A204.1 (cell line): ENCODE results near the gene HEXD.
"Not testable (repeated sequence)": the region's sequence is repeated elsewhere in the genome, so short reads cannot be mapped to it uniquely, and the experiment has no call there.

ENCODE experiments used
- FAIRE-seq: peaks from 2 replicates; lab custom pipeline; 2012; peaks lifted over from hg19 to GRCh38; lab: Jason Lieb, UNC

HEXD gene

DNA sequence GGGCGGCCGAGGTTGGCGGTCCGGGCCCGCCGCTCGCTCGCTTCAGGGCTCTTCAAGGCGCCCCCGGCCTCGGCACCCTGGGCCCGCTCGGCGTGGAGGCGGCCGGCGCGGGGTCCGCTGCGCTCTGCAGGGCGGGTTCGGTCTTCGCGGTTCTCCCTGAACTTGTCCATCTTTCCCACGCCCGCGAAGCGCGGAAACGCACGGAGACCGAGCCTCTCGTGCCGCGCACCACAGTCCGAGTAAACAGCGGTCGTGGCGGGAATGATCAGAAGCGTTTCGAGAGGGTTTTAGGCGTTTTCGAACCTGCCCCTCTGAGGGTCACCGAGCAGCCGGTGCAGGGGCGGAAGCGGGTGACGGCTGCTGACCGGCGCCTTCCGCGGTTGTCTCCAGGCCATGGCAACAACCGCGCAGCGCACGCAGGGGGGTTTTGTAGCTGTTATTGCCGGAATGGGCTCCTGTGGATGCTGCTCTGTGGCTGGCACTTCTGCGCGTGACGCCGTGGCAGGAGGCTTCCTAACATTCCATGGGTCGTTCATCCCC, 40.8 kb downstream of the HEXD start:
- FAIRE-seq = no peak

DNA sequence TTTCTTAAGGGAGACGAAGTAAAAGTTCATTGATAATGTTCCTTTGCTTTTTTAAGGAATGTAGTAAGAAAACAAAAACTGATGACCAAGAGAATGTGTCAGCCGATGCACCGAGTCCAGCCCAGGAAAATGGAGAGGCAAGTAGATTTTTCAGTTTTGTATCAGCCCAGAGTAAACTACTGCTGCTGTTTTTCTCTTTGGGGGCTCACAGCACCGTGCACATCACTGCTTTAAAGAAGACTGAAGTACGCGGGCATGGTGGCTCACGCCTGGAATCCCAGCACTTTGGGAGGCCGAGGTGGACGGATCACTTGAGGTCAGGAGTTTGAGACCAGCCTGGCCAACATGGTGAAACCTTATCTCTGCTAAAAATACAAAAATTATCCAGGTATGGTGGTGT, 41.8 kb downstream of the HEXD start:
- FAIRE-seq = not testable (repeated sequence)

DNA sequence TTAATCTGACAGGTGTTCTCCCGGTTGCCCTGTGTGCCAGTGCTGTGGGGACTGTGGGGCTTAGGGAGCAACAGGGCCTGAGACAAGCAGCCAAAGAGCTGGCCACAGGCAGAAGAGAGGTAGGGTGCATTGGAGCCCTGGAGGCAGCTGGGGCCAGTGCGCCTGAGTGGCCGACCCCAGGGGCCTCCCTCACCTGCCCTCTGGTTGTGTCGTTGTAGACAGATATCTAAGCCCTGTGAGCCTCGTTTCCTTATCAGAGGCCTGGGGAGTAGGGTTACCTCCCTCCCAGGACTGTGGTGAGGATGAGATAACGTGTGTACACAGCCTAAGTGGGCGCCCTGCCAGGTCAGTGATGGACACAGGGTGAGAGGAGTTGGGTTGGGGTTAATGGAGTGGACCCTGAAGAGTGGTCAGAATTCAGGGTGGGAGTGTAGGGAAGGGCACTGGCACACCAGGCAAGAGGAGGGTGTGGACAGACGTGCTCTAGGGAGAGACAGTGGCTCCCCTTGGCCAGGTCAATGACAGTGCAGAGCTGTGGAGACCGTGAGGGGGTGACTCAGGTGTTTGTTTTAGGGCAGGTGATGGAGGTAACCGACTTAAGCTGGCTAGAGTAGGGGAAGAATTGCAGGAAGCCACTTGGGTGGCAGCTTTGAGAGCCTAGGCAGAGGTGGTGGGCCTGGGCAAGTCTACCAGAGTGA, 43.8 kb downstream of the HEXD start:
- FAIRE-seq = no peak

DNA sequence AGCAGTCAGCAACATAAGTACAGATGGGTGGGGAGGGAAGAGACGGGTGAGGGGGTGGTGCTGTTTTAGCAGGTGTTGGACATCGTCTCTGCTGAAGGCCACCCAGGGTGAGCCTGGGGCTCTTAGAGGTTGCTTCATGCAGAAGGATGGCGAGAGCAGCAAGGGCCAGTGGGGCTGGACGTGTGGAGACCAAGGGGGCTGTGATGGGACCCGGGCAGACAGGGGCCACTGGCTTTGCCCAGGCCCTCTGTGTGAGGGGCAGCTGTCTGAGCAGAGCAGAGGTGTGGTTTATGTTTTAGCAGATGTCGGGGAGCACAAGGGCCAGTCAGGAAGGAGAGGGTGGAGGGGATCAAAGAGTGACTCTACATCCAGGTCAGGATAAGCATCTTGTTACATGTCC, 45.2 kb downstream of the HEXD start:
- no peak for FAIRE-seq

DNA sequence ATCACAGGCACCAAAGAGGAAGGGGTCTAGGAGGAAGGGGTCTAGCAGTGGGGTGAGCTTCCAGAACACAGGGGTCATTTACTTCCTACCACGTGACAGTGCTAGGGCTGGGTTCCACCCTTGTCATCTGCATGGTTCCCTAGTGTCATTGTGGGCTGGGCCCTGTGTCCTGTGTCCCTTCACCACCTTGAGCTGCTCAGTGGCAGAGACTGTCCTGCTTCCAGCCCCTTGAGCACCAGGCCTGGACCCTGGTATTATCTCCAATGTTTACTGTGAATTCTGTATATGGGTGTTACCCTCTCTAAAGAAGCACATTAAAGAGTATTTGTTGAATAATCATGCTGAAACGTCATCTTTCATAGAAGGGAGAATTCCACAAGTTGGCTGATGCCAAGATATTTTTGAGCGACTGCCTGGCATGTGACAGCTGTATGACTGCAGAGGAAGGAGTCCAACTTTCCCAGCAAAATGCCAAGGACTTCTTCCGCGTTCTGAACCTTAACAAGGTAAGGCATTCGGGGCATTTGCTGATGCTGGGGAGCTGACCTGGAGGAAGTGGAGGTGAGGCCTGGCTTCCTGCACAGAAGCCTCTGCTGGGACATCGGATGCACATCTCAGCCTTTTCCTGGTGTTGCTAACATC, 45.9 kb downstream of the HEXD start:
- FAIRE-seq = no peak

DNA sequence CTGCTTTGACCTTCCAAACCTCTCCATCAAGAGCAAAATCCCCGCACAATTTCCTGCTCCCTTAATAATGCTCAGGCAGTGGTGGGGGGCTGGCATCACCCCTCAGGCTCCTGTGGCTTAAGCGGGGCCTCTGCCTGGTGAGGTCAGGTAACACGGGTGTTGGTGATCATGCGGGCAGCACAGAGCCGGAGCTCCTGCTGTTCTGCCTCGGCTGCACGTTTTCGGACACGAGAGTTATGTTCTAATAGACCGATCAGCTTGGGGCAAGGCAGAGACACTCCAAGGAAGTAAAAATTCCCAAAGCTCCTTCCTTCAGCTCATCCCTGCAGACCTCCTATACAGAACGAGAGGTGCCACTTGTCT, 46.4 kb downstream of the HEXD start:
- no peak for FAIRE-seq

DNA sequence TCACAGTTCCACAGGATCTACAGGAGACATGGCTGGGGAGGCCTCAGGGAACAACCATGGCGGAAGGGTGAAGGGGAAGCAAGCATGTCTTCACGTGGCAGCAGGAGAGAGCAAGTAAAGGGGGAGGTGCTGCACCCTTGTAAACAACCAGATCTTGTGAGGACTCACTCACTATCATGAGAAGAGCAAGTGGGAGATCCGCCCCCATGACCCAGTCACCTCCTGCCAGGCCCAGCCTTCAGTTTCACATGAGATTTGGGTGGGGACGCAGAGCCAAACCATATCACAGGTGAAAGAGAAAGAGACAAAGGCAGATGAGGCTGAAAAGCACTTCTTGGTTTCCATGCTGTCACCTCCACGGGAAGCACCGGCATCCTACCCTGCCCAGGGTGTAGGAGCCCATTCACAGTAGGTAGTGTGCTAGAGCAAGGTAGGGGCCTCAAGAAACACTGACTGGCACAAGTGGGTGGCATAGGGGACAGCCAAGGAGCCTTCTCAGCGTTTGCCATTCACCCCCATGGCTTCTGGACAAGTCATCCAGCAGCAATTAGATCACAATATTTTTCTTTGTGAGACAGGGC, 47.0 kb downstream of the HEXD start:
- FAIRE-seq = no peak

DNA sequence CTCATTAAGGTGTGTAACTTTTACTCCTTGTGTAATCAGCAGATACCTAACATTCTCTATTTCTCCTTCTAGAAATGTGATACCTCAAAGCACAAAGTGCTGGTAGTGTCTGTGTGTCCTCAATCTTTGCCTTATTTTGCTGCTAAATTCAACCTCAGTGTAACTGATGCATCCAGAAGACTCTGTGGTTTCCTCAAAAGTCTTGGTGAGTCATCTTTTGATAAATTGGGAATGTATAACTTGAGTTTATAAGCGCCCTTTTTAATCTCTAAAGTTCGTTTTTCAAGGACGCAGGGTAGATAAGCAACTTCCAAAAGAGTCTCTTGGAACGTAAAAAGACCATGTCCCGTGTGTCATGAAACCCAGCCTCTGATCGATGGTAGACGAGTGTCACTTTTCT, 50.5 kb downstream of the HEXD start:
- FAIRE-seq = no peak

DNA sequence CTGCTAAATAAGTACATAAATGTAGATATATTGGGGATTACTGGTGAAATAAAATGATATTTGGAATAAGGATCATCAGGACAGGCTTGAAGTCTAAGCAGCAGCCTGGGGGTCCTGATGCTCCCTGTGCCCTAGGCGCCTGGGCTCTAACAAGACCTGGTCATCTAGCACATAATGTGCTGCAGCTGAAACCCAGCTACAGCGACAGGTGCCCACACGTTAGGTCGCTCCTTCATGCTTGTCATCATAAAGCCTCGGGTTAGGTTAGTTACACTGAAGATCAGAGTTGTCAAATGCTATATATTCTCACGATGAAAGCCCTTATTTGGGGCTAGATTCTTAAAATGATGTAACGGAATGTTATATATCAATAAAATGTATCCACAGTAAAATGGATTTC, 51.9 kb downstream of the HEXD start:
- no peak for FAIRE-seq

DNA sequence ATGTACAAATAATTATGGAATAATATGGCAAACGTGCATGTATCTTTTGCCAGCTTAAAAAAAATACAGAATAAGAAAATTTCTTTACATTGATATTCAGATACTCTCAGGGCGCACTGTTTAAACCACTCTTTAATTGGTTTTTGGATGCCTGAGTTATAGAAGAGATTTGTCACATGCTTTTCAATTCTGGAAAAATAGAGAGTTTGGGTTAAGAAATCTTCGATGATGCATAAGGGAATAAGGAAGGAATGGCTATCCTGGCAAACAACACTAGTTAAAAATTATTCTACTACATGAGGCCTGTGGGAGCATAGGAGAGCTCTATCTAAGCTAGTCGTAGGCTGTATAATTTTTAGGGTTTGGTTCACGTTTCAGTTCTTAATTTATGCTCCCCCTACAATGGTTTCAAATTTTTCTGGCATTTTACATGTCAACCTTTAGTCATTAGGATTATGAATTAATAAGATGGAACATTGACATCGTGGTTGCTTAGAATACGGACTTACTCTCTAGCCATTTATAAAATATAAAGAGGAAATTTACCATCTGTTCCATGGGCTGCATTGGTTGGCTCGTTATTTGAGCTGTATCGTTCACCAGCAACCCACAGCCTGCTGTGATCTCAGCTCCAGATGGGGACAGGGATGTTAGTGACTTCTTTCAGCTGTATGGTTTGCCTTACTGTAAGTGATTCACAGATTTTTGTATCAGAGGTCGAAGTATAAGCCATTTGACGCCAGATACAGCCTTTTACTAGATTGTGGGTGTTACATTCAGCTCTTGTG, 56.3 kb downstream of the HEXD start:
- FAIRE-seq = no peak

DNA sequence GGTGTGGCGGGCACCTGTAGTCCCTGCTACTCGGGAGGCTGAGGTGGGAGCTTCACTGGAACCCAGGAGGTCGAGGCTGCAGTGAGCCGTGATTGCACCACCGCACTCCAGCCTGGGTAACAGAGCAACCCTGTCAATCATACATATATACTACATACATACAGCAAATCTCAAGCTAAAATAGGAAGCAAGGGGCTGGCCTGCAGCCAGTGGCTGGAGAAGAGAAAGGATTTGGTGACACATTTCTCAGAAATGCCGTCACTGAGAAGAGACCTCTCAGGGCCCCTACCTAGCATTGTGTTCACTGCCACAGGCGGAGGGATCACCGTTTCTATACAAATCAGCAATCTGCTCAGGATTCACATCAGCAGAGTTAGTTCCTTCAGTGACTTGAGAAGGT, 57.3 kb downstream of the HEXD start:
- FAIRE-seq = no peak

DNA sequence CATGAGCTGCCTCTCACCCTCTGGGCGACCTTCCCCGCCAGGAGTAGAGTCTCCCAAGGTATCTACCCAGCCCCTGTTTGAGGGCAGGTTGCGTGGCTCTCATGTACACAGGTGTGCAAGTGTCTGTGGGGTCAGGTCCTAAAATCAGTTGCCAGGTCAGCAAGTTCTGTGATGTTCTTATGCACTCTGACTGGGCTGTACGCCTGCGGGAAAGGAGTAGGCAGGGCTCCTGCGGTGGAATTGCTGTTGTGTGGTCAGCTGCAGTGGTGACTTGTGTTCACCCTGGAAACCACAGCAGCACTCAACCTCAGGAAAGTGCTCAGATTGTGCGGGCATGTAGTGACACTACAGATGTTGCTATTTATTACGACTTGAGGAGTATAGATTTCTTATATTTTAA, 59.8 kb downstream of the HEXD start:
- FAIRE-seq = no peak

DNA sequence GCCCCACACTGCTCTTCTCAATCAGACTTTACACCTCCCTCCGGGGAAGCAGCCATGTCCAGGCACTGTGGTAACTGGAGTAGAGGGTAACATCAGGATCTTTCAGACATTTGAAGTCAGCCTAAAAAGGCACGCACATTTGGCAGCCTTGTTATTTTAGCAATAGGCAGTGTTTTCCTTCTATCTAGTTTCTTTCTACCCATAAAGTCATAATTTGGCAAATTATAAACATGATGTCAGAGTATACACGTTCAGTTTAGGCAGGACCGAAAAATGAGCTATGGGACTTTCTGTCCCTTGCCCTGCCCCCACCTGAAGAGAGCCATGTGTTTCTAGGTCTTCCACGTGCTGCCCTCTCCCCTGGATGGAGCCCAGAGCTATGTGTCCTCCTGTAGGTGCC, 61.5 kb downstream of the HEXD start:
- no peak for FAIRE-seq

DNA sequence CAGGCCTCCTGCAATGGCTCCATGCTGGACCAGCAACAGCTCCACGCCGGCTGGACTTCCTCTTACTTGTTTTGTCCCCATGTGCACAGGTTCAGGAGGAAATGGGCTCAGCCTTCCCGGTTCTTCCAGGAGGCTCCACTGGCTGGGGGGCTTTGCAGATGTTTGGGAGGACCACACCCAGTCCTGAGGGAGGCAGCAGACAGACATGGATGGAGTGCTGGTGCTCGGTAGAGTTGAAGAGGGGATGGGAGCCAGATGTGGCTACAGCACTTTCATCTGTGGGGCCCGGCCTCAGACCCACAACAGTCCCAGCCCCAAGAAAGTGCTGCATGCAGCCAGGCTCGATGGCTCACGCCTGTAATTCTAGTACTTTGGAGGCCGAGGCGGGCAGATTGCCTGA, 62.2 kb downstream of the HEXD start:
- no peak for FAIRE-seq

DNA sequence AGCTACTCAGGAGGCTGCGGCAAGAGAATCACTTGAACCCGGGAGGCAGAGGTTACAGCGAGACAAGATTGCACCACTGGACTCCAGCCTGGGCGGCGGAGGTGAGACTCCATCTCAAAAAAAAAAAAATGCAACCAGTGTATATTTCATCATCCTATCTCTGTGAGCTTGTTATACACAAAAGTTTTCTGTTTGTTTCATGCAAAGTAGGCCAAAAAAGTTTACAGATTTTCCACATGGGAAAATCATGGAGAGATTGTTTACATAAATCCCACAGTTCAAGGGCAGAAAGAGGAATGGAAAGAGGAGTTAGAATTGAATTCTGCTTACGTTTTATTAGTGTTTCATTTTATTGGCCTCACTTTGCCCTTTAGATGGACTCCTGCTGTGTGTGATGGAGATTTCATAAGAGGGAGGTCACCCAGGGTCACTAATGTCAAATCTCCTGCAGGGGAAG, 65.1 kb downstream of the HEXD start:
- no peak for FAIRE-seq

DNA sequence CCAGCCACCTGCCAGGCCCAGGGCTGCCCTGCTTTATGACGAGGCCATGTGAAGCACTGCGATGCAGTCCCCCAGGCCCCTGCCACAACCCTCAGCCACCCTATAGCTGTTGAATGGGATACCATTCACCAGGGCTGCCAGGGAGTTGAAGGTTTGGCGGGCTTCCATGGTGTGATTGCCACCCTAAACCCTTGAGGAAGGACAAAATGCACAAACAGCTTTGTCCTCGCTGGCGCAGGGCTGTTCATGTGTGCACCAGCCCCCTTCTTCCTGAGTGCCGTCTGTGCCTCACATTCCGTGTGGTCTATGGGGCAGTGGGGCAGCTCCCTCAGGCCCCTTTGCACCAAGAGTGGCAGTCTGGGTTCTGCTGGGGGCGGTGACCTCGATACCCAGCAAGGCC, 65.7 kb downstream of the HEXD start:
- FAIRE-seq = no peak

DNA sequence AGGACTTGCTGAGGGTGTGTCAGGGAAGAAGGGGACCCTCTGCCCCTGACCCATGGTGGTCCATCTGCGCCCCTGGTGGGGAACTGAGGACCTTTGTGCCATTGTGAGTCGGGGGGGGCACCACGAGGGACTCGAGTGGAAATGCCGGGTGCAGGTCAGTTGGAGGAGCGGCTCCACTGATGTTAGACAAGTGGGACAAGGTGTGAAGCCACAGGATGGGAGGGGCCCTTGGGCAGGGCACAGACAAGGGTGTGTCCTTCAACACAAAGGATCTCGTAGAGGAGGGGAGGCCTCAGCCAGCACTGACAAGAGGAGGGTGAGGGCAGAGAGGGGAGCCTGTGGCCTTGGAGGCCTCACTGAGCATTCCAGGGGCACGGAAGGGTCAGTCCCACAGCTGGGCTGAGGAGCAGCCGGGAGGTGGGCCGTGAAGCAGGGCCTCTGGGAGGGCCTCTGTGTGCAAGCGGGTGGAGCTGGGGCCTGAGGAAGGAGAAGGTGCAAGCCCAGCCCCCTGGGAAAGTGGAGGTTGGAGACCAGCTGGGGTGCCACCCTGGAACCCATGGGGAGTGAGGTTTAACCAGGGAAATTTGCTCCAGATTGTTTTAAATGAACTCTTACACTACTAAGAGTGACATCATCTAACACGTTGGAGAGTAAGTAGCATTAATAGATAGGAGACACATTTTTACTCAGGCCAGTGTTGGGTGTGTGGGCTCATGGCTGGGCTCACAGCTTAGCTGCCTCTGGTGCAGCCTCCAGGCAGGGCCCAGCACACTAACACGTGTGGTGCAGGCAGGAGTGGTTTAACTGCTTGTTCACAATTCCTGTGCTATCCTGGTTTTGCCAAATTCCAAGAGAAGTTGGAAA, 68.3 kb downstream of the HEXD start:
- no peak for FAIRE-seq

DNA sequence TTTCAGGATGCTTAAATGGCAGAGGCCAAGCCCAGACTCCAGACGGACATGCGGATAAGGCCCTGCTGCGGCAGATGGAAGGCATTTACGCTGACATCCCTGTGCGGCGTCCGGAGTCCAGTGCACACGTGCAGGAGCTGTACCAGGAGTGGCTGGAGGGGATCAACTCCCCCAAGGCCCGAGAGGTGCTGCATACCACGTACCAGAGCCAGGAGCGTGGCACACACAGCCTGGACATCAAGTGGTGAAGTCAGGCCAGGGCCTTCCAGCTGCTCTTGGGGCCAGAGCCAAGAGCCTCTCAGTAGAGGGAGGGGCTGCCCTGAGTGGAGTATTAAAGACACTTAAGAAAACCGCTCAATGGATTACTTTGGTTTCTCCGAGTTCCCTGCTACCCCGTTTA, 69.8 kb downstream of the HEXD start:
- FAIRE-seq = no peak

DNA sequence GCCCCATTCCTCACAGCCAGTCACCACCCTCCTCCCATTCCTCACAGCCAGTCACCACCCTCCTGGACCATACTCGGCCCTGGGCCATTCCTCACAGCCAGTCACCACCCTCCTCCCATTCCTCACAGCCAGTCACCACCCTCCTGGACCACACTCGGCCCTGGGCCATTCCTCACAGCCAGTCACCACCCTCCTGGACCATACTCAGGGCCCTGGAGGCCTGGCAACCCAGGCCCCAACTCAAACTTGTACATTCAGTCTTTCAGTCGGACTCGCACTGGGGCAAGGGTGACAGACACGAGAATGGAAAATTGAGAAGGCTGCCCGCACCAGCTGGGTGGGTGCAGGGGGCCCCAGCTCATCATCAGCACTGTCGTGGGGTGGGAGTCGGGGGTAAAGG, 71.0 kb downstream of the HEXD start:
- FAIRE-seq = no peak

DNA sequence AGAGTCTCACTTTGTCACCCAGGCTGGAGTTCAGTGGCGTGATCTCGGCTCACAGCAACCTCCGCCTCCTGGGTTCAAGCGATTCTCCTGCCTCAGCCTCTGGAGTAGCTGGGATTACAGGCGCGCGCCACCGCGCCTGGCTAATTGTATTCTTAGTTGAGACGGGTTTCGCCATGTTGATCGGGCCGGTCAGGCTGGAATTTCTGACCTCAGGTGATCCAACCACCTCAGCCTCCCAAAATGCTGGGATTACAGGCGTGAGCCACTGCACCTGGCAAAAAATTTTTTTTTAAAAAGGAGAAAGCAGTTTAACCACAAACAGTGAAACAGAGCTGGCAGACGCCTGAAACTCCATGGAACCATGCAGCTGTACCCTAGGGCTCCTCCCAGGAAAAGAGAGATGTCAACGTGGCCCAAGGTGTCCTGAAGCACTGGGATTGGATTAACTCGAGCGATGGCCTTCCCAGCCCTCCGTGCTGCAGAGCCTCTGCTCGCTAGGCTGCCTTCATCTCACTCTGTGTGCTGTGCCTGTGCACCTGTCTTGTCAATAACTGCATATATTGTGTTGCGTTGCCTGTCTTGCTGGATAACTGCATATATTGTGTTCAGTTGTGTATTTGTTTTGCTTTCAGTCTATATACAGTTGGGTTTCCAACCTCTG, 71.8 kb downstream of the HEXD start:
- FAIRE-seq = no peak

DNA sequence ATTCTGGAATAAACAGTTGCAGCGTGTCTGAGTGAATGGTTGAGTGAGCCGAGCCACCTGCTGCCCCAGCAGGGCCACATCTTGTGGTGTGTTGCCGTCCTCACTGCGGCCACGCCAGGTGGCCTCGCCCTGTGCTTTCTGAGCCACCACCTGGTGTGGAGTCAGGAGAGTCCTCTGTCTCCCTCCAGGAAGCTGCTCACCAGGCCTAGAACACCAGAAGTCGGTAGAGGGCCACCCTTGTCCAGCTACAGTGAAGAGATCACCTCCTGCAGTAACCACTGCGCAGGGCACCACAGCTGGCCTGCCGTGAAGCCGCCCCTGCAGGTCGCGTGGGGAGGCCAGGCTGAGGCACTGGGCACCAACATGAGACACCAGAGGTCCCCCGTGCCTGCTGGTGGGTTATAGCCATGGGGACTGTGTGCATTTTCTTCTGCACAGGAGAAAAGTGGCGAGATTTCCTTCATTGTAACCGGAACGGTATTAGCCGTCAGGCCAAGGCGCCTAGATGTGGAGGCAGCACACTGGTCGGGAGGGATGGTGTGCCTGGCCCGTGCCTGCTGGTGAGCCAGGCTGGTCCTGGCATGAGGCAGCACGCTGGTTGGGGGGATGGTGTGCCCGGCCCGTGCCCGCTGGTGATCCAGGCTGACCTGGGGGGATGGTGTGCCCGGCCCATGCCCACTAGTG, 72.5 kb downstream of the HEXD start:
- no peak for FAIRE-seq
